Activated effector memory CD4-positive, alpha-beta T cell treated with anti-CD3 and anti-CD28 coated beads, Interleukin-2, amount 50 U/mL, for 16 hours (primary cell): ENCODE measurements around the gene DROSHA.
"Not testable (repeated sequence)": the region's sequence is repeated elsewhere in the genome, so short reads cannot be mapped to it uniquely, and the experiment has no call there.

Source experiments
- DNase-seq: peaks from one replicate; pipeline ENCODE4 v3.0.0-alpha.2; 2020

DROSHA gene

DNA sequence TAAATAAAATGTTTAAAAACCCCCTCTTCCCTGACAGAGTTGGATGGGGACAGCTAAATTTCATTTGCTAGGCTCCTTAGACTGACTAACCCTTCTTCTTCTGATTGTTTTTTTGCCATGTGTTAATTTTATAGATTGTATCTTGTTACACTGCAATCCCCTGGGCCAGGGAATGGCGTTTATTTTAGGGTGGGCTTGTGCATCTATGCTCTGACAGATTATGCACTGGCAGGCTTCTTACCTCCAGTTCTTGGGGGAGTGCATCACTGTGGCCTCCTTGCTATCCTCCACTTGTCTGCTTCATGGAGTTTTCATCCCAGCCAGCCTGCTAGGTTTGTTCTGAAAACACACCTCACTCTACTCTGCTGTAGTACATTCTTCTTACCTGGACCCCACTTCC, 159.8 kb downstream of the DROSHA start:
- no peak for DNase-seq

DNA sequence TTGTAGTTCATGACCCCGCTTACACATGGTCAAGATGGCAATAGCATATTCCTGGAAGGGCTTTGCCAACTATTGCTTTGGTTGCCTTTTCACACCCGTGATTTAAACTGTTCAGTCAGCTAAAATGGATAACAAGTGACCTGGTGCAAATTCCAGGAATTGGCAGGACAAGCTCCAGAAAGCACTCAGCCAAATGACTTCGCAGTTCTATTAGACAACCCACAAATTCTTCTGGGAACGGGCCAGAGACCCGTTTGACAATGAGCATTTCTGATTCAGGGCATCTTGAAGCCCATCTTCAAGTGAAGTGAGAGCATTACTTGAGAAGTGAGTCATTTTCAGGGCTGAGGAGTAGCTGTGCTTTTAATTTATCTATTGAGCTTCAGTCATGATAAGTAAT, 165.0 kb downstream of the DROSHA start:
- DNase-seq: no peak

GRCh38 chr5:31365776-31366175, 166.1 kb downstream of the DROSHA start:
- no peak for DNase-seq

GRCh38 chr5:31364881-31365636, 166.8 kb downstream of the DROSHA start:
- no peak for DNase-seq

GRCh38 chr5:31362931-31363568, 168.8 kb downstream of the DROSHA start:
- no peak for DNase-seq

GRCh38 chr5:31362529-31362900, 169.4 kb downstream of the DROSHA start:
- no peak for DNase-seq

DNA sequence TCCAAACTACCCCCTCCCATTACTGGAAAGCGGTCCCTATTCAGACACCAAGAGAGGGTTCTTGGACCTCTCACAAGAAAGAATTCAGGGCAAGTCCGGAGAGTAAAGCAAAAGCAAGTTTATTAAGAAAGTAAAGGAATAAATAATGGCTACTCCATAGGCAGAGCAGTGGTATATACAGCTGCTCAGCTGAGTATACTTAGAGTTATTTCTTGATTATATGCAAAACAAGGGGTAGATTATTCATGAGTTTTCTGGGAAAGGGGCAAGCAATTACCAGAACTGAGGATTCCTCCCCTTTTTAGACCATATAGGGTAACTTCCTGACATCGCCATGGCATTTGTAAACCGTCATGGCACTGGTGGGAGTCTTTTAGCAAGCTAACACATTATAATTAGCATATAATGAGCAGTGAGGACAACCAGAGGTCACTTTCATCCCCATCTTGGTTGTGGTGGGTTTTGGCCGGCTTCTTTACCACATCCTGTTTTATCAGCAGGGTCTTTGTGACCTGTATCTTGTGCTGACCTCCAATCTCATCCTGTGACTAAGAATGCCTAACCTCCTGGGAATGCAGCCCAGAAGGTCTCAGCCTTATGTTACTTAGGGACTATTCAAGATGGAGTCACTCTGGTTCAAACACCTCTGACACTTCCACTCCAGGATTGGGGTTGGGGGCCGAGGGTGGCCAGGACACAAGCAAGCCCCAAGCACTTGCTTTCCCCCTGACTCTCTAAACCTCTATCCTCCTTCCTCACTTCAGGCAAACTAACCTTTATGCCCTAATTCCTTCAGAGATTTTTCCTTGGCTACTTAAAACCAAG, 170.0 kb downstream of the DROSHA start:
- not testable (repeated sequence) for DNase-seq

DNA sequence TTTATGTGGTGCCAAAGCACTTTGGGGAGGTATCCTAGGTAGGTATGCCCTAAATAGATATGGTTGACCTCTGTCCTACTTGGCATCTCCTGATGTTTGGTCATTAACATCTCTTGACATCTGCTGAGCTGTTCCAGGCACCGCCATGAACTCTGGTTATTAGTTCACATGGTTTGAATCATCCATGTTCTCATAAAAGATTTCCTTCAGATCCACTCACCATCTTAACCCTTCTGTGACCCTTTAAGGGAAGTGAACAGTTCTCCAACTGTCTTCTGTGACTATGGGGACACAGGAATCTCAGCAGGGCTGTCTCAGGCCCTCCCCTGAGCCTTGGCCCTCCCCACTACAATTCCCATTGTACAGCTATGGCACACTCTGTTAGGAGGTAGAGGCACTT, 170.7 kb downstream of the DROSHA start:
- DNase-seq: no peak

DNA sequence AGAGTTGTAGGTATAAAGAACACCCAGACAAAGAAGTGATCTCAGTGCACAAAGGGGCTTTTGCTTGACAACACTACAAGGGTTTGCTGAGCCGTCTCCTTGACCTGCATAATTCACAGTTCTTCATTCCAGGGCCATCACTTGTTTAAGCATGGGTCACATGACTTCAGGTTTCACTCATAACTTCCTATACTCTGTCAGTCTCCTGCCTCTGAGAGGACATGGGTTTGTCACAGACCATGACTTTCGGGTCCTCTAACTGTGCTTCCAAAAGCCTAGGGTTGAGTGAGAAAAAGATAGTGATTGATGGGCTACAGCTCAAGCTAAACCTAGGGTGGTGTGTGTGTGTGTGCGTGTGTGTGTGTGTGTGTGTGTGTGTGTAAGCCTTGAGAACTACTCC, 172.1 kb downstream of the DROSHA start:
- DNase-seq: no peak

DNA sequence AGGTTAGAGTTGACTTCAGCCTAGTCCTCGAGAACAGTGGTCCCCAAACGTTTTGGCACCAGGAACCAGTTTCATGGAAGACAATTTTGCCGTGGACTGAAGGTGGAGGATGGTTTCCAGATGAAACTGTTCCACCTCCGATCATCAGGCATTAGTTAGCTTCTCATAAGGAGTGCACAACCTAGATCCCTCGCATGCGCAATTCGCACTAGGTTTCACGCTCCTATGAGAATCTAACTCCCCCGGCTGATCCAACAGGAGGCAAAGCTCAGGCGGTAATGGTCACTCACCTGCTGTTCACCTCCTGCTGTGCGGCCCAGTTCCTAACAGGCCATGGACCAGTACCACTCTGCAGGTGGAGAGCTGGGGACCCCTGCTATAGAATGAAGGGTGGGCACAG, 174.9 kb downstream of the DROSHA start:
- no peak for DNase-seq

DNA sequence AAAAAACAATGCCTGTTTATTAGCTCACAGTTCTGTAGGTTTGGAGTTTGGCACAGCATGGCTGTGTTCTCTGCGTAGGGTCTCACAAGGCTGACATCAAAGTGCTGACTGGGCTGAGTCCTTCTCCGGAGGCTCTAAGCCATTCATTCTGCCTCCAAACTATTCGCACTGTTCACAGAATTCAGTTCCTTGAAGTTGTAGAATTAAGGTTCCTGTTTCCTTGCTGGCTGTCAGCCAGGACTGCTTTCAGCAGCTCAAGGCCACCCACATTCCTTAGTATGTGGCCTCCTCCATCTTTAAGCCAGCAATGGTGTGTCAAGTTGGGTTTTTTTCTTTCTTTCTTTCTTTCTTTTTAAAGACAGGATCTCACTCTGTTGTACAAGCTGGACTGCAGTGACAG, 176.6 kb downstream of the DROSHA start:
- no peak for DNase-seq
